Left colon (tissue), 2 donors: ENCODE results near the gene PIEZO2. TPM values are rescaled to one million over a fixed set of nuclear protein-coding genes. Genes with fewer than 3 reads are reported as not detected.
A peak's percentile ranks its signal among the peaks of the same experiment; 100 is the strongest.

Experiments used
- ATAC-seq: fragments of 200-7000 bp; cut with Tn5 transposase; one replicate; pipeline ENCODE4 v1.9.1; 2020; ENCODE audit warnings: mild to moderate bottlenecking, moderate library complexity
- DNase-seq, 2 donors: peaks; one replicate each; pipeline ENCODE4 v3.0.0-alpha.2; 2020
- intact Hi-C, 2 donors: fragments of 100-400 bp; cut with DNase I in 1 of 2; cut with micrococcal nuclease in 1 of 2; formaldehyde crosslinking; loops; one replicate each; pipeline versions ENCODE4 v1.11.2 to v1.14.0; 2022; cut with DNase I, micrococcal nuclease
- total RNA-seq, 2 donors: library from RNA; stranded (reverse); fragmentation: NEBNext Ultra II Directional; extraction: Animal tissue kit (Norgen Biotek cat#: 25700); gene quantifications; one replicate each; pipeline ENCODE4 v1.2.1, GENCODE V29; 2021
- donor health status: DM: no; HTN: no; CAD: no.
- donor health status: DM: yes; HTN: yes; CAD: no.

Gene PIEZO2
- total RNA-seq, 2 donors from 2014 or later = 1.3 to 1.4 TPM

DNA sequence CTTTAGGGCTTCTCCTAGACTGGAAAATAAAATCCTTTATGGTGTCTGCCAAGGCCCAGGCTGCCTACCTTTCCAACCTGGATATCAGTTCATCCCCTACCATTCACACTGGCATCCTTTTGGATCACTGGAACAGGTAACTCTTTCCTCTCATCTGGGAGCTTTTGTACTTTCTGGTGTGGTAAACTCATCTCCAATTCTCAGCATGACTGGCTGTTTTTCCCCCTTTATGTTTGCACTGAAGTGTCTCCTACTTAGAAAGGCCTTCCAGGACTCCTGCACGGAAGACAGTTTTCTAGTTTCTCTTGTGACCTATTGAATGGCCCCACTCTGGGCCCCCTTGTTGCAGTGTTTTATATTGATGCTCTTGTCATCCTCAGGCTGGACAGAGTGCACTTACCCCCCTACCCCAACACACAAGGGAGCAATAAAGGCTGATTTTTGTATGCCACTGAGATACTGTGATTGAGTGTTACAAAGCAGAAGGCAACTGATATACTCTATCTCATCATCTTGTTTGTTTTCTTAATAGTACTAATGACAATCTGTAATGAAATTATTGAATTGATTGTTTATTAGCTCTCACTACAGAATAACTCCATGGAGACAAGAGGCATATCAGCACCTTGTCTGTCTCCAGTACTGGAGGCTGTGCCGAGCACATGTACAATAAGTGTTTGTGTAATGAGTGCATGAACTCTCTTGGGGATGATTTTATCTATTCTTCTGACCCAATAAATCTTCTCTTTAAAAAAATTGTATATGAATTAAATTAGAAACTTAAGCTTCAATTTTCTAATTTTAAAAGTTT lies 129.9 kb downstream of the PIEZO2 start:
- intact Hi-C loops = no loop called here
- no peak for ATAC-seq
- no peak for DNase-seq

DNA sequence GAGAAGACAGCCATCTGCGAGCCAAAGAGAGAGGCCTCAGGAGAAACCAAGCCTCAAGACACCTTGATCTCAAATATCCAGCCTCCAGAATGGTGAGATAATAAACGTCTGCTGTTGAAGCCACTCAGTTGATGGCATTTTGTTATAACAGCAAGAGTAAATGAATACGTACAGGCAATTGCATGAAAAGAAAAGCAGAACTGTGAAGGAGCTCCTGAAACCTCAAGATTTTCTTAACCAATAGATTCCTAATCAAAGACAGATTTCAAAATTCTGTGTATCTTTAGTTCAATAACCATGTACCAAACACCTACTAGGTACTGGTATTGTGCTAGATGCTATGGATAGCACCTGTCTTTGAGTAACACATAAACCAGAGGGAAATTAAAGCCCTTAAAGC lies 139.5 kb downstream of the PIEZO2 start:
- intact Hi-C loops = no loop called here
- no peak for DNase-seq

GRCh38 chr18:11009147-11009546 lies 140.2 kb downstream of the PIEZO2 start:
- no peak for ATAC-seq
- DNase-seq = no peak
- intact Hi-C loops = no loop called here

More for the DNA sequence above, 139.5 kb downstream of the PIEZO2 start:
- no peak for ATAC-seq

- no peak for ATAC-seq
- DNase-seq = no peak
- intact Hi-C loops = no loop called here
These were observed 140.9 kb downstream of the PIEZO2 start for GRCh38 chr18:11008505-11008904.

GRCh38 chr18:11005528-11005927 lies 143.8 kb downstream of the PIEZO2 start:
- DNase-seq = peak in 1 of 2 donors; percentile 46
- intact Hi-C loops = no loop called here
- ATAC-seq = peak; percentile 54

- intact Hi-C loops = no loop called here
- no peak for ATAC-seq
- DNase-seq = no peak
These were observed 144.4 kb downstream of the PIEZO2 start for GRCh38 chr18:11004951-11005350.

DNA sequence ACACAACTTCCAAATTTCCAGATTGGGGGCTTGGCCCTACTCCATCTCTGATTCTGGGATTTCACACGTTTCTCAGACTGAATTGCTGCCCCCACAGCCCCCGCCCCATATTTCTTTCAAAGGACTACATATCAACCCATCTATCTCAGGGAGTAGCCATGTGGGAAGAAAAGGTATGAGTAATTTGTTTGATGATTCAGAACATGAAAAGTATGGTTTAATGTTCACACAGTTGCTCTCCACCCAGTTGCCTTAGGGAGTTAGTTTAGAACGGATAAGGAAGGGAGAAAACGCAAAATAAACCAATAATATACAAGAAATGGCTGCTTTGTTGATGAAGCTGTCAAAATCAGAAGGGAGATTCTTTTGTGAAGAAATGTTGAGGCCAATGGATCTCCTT lies 145.1 kb downstream of the PIEZO2 start:
- intact Hi-C loops = no loop called here
- ATAC-seq (no peak), DNase-seq (no peak)

GRCh38 chr18:11002796-11003195 lies 146.6 kb downstream of the PIEZO2 start:
- no peak for ATAC-seq
- no peak for DNase-seq
- intact Hi-C loops = no loop called here

DNA sequence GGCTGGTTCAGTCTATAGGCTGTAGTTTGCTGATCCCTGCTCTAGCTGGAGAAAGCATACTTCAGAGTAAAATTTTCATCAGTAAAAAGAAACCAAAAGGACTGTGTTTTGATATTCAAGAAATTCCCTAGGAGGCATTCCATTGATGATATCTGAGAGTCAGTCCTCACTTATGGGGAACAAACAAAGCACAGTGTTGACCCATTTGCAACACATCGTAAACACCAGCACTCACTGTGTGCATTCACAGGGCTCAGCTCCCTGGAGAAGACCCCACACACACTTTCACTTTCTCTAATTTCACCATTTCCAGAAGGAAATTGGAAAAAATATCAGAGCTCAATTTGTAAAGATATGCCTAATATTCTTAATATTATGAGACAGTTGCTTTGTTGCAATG lies 147.1 kb downstream of the PIEZO2 start:
- ATAC-seq (no peak), DNase-seq (no peak)
- intact Hi-C loops = no loop called here

DNA sequence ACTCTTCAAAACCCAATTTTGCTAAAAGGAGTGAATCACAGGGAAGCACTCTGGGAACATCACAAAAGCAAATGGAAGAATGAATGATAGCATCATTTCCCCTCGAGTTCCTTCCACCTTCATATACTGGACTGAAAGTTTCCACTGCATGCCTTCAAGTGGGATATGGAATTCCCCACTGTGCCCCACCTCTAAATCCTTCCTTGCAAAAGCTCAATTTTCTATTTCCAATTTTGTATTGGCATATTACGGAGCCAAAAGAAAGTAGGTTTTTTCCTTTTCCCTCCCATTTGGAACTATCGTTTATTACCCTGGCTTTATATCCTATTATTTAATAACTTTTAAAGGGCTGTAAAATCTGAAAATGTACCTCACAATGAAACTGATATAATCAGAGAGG lies 149.3 kb downstream of the PIEZO2 start:
- no peak for DNase-seq
- no peak for ATAC-seq
- intact Hi-C loops = no loop called here

GRCh38 chr18:10997885-10998284 lies 151.5 kb downstream of the PIEZO2 start:
- intact Hi-C loops = no loop called here
- ATAC-seq (no peak), DNase-seq (no peak)

- no peak for DNase-seq
- ATAC-seq = no peak
- intact Hi-C loops = no loop called here
These were observed 153.8 kb downstream of the PIEZO2 start for GRCh38 chr18:10995550-10995949.

- DNase-seq = no peak
- intact Hi-C loops = no loop called here
- no peak for ATAC-seq
These were observed 159.9 kb downstream of the PIEZO2 start for GRCh38 chr18:10989486-10989885.

DNA sequence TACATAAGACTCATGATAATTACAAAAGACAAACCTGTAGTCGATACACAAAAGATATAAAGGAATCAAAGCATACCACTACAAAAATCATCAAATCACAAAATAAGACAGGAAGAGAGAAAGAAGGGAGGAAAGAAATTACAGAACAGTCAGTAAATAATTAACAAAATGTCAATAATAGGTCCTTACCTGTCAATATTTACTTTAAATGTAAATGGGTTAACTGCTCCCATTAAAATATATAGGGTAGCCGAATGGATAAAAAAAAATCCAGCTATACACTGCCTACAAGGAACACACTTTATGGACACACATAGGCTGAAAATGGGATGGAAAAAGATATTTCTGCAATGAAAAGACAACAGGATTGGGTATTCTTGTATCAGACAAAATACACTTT lies 163.7 kb downstream of the PIEZO2 start:
- intact Hi-C loops = no loop called here
- ATAC-seq = peak; percentile 45
- no peak for DNase-seq

DNA sequence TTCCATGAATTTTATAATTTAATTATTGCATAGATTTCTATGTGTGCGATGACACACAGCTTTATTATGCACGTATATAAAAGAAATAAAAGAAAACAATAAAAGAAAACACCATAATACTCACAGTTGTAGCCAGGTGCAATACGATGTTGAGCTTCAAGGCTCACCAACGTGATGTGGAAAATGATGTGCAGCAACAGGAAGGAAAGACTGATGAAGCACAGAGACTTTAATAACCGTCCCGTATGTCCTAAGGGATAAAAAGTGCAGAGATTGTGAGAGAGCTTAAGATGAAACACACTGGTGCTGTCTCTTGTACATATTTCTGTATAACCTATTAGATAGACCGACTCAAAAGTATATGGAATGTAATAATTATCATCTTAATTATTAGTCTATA lies 170.0 kb downstream of the PIEZO2 start:
- ATAC-seq (no peak), DNase-seq (no peak)
- intact Hi-C loops = no loop called here

DNA sequence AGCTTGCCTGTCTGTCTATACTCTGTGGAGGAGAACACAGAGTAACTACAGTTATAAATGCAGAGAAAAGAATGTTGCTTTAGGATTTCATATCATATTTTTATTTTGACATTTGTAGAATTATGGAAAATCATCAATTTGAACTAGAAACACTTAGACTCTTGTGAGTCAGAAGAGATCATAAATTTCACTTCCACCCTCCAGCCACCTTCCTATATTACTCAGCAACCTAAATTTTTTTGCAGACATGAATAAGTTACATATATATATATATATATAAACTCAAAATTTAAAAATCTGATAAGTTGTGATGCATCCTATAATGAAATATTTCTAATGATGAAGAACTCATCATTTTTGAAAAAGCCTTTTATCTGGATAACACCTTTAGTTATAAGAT lies 172.3 kb downstream of the PIEZO2 start:
- intact Hi-C loops = no loop called here

GRCh38 chr18:10973567-10974203 lies 175.7 kb downstream of the PIEZO2 start:
- no peak for DNase-seq
- intact Hi-C loops = no loop called here
- no peak for ATAC-seq

More for the DNA sequence above, 172.3 kb downstream of the PIEZO2 start:
- ATAC-seq (no peak), DNase-seq (no peak)

GRCh38 chr18:10971717-10972116 lies 177.7 kb downstream of the PIEZO2 start:
- intact Hi-C loops = no loop called here
- no peak for ATAC-seq
- no peak for DNase-seq

DNA sequence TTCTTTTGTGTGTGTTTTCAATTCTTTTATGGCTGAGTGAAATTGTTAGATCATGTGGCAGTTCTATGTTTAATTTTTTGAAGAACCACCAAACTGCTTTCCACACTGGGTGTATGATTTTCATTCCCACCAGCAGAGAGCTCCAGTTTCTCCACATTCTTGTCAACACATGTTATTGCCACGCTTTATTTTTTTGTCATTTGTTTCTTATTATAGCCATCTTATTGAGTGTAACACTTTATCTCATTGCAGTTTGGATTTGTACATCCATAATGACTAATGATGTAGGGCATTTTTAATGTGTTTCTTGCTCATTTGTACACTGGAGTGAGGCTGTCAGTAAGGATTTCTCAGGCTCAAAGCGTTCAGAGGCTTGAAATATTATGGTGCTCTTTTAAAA lies 184.2 kb downstream of the PIEZO2 start:
- intact Hi-C loops = no loop called here
- DNase-seq (no peak), ATAC-seq (no peak)

- ATAC-seq (no peak), DNase-seq (no peak)
- intact Hi-C loops = no loop called here
These were observed 195.7 kb downstream of the PIEZO2 start for GRCh38 chr18:10953672-10954071.
